ENCODE data around the gene HFM1.

HFM1 gene

GRCh38 chr1:91244737-91245136 is 159.9 kb downstream of the HFM1 start:
- no peak for DNase-seq

- DNase-seq, result no peak
These were observed 161.5 kb downstream of the HFM1 start for GRCh38 chr1:91243171-91243570.

DNA sequence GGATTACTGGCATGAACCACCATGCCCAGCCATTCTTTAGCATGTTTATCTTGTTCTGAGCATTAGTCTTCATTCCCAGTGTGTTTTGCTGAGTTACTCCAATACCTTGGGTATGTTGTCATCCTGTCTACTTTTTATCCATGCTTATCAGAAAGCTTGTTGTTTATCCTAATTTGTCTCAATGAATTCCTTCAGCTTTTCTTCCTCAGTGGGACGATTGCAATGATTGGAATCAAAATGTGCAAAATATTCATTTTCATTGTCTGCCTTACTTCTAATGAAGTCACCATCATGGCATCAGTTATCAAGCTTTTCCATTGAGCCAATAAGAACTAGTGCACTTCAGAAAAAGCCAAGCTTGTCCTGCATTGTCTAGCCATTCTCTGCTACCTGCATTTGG is 170.5 kb downstream of the HFM1 start:
- DNase-seq, result no peak

DNA sequence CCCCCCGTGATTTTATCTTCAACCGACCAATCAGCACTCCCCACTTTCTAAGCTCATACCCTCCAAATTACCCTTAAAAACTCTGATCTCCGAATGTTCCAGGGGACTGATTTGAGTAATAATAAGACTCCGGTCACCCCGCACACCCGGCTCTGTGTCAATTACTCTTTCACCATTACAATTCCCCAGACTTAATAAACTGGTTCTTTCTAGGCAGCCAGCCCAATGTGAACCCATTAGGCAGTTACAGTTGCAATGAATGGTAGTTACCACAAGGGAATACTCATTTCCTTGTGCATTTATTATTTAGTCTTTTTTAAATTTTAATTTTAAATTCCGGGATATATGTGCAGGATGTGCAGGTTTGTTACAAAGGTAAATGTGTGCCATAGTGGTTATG is 177.9 kb downstream of the HFM1 start:
- no peak for DNase-seq

DNA sequence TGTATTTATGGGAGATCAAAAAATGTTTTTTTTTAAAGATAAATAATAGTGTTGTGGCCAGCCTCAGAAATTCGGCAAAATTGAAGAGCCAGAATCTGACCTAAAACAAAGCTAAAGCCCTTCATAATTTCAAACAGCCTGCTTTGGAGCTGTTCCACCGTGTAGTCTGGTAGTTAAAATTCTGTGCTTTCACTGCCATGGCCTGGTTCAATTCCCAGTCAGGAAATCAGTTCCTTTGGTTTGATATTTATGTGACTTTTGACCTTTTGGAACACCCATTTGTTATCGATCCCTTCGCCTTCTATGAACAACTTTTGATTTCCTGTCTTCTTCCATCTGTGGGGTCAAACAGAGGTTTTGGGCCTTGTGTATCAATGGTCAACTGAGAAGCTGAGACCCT is 179.8 kb downstream of the HFM1 start:
- no peak for DNase-seq

DNA sequence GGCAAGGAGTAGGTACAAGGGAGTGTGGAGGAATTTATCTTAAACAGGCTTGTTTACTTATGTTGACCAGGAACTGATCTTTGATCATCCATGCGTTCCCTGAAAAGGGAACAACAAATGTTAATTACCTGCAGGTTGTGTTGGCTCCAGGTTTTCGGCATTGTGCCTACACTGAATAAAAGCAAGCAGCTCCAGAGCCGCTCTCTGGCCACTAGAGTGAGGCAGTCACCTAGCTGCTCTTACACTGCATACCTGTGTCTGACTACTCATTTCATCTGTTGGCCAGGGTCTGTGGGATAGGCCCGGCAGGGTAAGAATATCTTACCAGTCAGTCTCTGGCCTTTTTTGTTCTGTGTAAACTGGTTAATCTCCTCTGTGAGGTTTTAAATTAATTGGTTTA is 183.6 kb downstream of the HFM1 start:
- no peak for DNase-seq

- DNase-seq, result no peak
These were observed 186.7 kb downstream of the HFM1 start for GRCh38 chr1:91217911-91218310.
